Parathyroid adenoma (tissue), 2 donors: ENCODE data around the gene PRKG1.

Experiments used
- H2AFZ ChIP-seq: fragments of 300-600 bp; sonication (generic); one replicate; pipeline ENCODE4 v1.7.0; 2017; ENCODE audit warnings: antibody characterized with exemption, mild to moderate bottlenecking
- H3K27ac ChIP-seq: fragments of 300-600 bp; sonication (generic); one replicate; pipeline ENCODE4 v1.7.0; 2017
- H3K27me3 ChIP-seq: fragments of 300-600 bp; sonication (generic); one replicate; pipeline ENCODE4 v1.7.0; 2017; ENCODE audit warnings: low read length; ENCODE audit not compliant: control insufficient read depth, insufficient read depth
- H3K36me3 ChIP-seq: fragments of 300-600 bp; sonication (generic); one replicate; pipeline ENCODE4 v1.7.0; 2017; ENCODE audit warnings: low read length; ENCODE audit not compliant: control insufficient read depth, insufficient read depth
- H3K4me1 ChIP-seq: fragments of 300-600 bp; sonication (generic); one replicate; pipeline ENCODE4 v1.7.0; 2017; ENCODE audit warnings: control low read depth
- H3K4me2 ChIP-seq: fragments of 300-600 bp; sonication (generic); one replicate; pipeline ENCODE4 v1.7.0; 2017; ENCODE audit warnings: low read length
- H3K4me3 ChIP-seq: fragments of 300-600 bp; sonication (generic); one replicate; pipeline ENCODE4 v1.7.0; 2017; ENCODE audit warnings: low read depth, low read length
- H3K79me2 ChIP-seq: fragments of 300-600 bp; sonication (generic); one replicate; pipeline ENCODE4 v1.7.0; 2017; ENCODE audit warnings: control low read depth
- H3K9ac ChIP-seq: fragments of 300-600 bp; sonication (generic); one replicate; pipeline ENCODE4 v1.7.0; 2017; ENCODE audit warnings: mild to moderate bottlenecking
- H3K9me3 ChIP-seq: fragments of 300-600 bp; sonication (generic); one replicate; pipeline ENCODE4 v1.7.0; 2017; ENCODE audit warnings: low read length; ENCODE audit not compliant: control insufficient read depth
- CTCF ChIP-seq: fragments of 300-600 bp; sonication (generic); IDR thresholded peaks from one replicate; pipeline ENCODE4 v1.7.0; 2017; ENCODE audit warnings: antibody characterized with exemption, mild to moderate bottlenecking
- donor health status: primary hyperparathyroidism.

The PRKG1 gene

GRCh38 chr10:51663086-51663485 lies 588.8 kb downstream of the PRKG1 start:
- Histone ChIP-seq H3K4me2 (no peak overlapping the region), H3K4me3 (no peak overlapping the region), H3K4me1 (peaks cover 4% of the 10 kb centered on the region), H3K79me2 (no peaks in the 10 kb centered on the region), H3K27me3 (no peaks in the 10 kb centered on the region), H3K9ac (no peak overlapping the region), H3K27ac (no peak overlapping the region), H3K36me3 (no peaks in the 10 kb centered on the region), H2AFZ (no peak overlapping the region), H3K9me3 (no peaks in the 10 kb centered on the region)
- no peak for TF ChIP-seq CTCF

- Histone ChIP-seq H3K79me2 (peaks cover 2% of the 10 kb centered on the region), H3K4me1 (peaks cover 4% of the 10 kb centered on the region), H3K36me3 (no peaks in the 10 kb centered on the region), H3K4me3 (no peak overlapping the region), H3K9ac (no peak overlapping the region), H3K27me3 (no peaks in the 10 kb centered on the region), H3K27ac (no peak overlapping the region), H3K9me3 (no peaks in the 10 kb centered on the region), H2AFZ (no peak overlapping the region), H3K4me2 (no peak overlapping the region)
- TF ChIP-seq CTCF, result no peak
Observed at GRCh38 chr10:51666456-51666855, 592.2 kb downstream of the PRKG1 start.

GRCh38 chr10:51667678-51668335 lies 593.5 kb downstream of the PRKG1 start:
- no peak overlapping the region for H3K4me3 ChIP-seq
- peaks cover 2% of the 10 kb centered on the region for H3K79me2 ChIP-seq
- no peaks in the 10 kb centered on the region for H3K9me3 ChIP-seq
- H3K9ac ChIP-seq, result no peak overlapping the region
- no peaks in the 10 kb centered on the region for H3K27me3 ChIP-seq
- H3K4me1 ChIP-seq, result peaks cover 4% of the 10 kb centered on the region
- no peak overlapping the region for H3K27ac ChIP-seq
- H2AFZ ChIP-seq, result no peak overlapping the region
- no peaks in the 10 kb centered on the region for H3K36me3 ChIP-seq
- no peak overlapping the region for H3K4me2 ChIP-seq
- TF ChIP-seq CTCF, result no peak

GRCh38 chr10:51668336-51668689 lies 594.0 kb downstream of the PRKG1 start:
- H3K27ac ChIP-seq, result no peak overlapping the region
- TF ChIP-seq CTCF, result no peak
- no peak overlapping the region for H3K4me2 ChIP-seq
- no peaks in the 10 kb centered on the region for H3K9me3 ChIP-seq
- H2AFZ ChIP-seq, result no peak overlapping the region
- no peak overlapping the region for H3K9ac ChIP-seq
- peaks cover 4% of the 10 kb centered on the region for H3K4me1 ChIP-seq
- no peaks in the 10 kb centered on the region for H3K27me3 ChIP-seq
- no peak overlapping the region for H3K4me3 ChIP-seq
- H3K36me3 ChIP-seq, result no peaks in the 10 kb centered on the region
- H3K79me2 ChIP-seq, result peaks cover 2% of the 10 kb centered on the region

- H3K9me3 ChIP-seq, result no peaks in the 10 kb centered on the region
Observed at GRCh38 chr10:51669041-51669440, 594.8 kb downstream of the PRKG1 start.

More at GRCh38 chr10:51669041-51669440, 594.8 kb downstream of the PRKG1 start:
- H3K27me3 ChIP-seq, result no peaks in the 10 kb centered on the region
- H3K36me3 ChIP-seq, result no peaks in the 10 kb centered on the region
- no peak for TF ChIP-seq CTCF
- no peak overlapping the region for H2AFZ ChIP-seq
- no peak overlapping the region for H3K4me2 ChIP-seq
- no peak overlapping the region for H3K27ac ChIP-seq
- H3K4me3 ChIP-seq, result no peak overlapping the region
- no peak overlapping the region for H3K9ac ChIP-seq
- peaks cover 4% of the 10 kb centered on the region for H3K4me1 ChIP-seq
- peaks cover 2% of the 10 kb centered on the region for H3K79me2 ChIP-seq
